Activated naive CD8-positive, alpha-beta T cell treated with anti-CD3 and anti-CD28 coated beads, Interleukin-2, amount 10 ng/mL, durations not matched to agents 7 days and 5 days (primary cell): ENCODE data around the gene PNKP. TPM values are rescaled to one million over a fixed set of nuclear protein-coding genes. Genes with fewer than 3 reads are reported as not detected.

Experiments used
- ATAC-seq: fragments of 150-1000 bp; cut with Tn5 transposase; one replicate; pipeline ENCODE4 v1.10.0; 2021; ENCODE audit warnings: low read depth, moderate library complexity
- POLR2A ChIA-PET: fragments of 350-600 bp; sonication (Branson Sonifier 250); formaldehyde crosslinking; loops from one replicate; lab custom pipeline; 2021; ENCODE audit warnings: antibody characterized with exemption; lab: Charles Lee
- DNase-seq: peaks from one replicate; pipeline ENCODE4 v3.0.0; 2021
- H3K27ac Mint-ChIP-seq: one replicate; pipeline ENCODE4 v1.8.0; 2022; ENCODE audit warnings: mild to moderate bottlenecking, mixed read lengths
- H3K27me3 Mint-ChIP-seq: one replicate; pipeline ENCODE4 v1.8.0; 2022; ENCODE audit warnings: mild to moderate bottlenecking, moderate library complexity, mixed read lengths
- H3K36me3 Mint-ChIP-seq: one replicate; pipeline ENCODE4 v1.8.0; 2021; ENCODE audit warnings: mild to moderate bottlenecking, mixed read lengths
- H3K4me1 Mint-ChIP-seq: one replicate; pipeline ENCODE4 v1.8.0; 2021; ENCODE audit warnings: mixed read lengths
- H3K4me3 Mint-ChIP-seq: one replicate; pipeline ENCODE4 v1.8.0; 2022; ENCODE audit warnings: mild to moderate bottlenecking, moderate library complexity, mixed read lengths
- H3K9me3 Mint-ChIP-seq: one replicate; pipeline ENCODE4 v1.8.0; 2021; ENCODE audit warnings: mixed read lengths
- total RNA-seq, 2 experiments: library from RNA; stranded (reverse); gene quantifications; one replicate each; pipeline ENCODE4 v1.2.3, GENCODE V29; 2021

PNKP gene
- total RNA-seq: 100 to 1,000 TPM; 144 to 160 TPM

- no peaks in the 10 kb centered on the region for H3K27me3 Mint-ChIP-seq
- H3K27ac Mint-ChIP-seq: peak within 1 kb of the TSS; percentile 88
- H3K4me1 Mint-ChIP-seq: peaks cover 32% of the 10 kb centered on the region
- DNase-seq: peak; percentile 91
- no peak within 1 kb of the TSS for H3K4me3 Mint-ChIP-seq
- H3K9me3 Mint-ChIP-seq: no peaks in the 10 kb centered on the region
- peaks cover 11% of the 10 kb centered on the region for H3K36me3 Mint-ChIP-seq
- POLR2A ChIA-PET: interaction anchor here (0.6 to 2.5 kb wide), 9 partner anchors 9 to 1206 kb away, joined by 3 to 25 read pairs (median 4); partner anchors contain the start of genes AKT1S1, FUZ, MED25 and PTOV1
- ATAC-seq: peak; percentile 37
Measured at GRCh38 chr19:49866933-49867782, at the start of gene PNKP. Gene PNKP, minus strand, starts transcription at chr19:49867576. Its CDS starts 372 bp downstream, at chr19:49867204.

GRCh38 chr19:49915271-49915670 is 47.9 kb upstream of the PNKP start:
- H3K4me3 Mint-ChIP-seq: no peak overlapping the region
- POLR2A ChIA-PET: interaction anchor here (0.6 kb wide), 1 partner anchor 11 kb away, joined by 8 read pairs; no protein-coding TSS in a partner anchor
- H3K27ac Mint-ChIP-seq: peak overlapping the region; percentile 42
- no peak for ATAC-seq
- H3K36me3 Mint-ChIP-seq: peaks cover 36% of the 10 kb centered on the region
- no peak for DNase-seq
- H3K4me1 Mint-ChIP-seq: peaks cover 19% of the 10 kb centered on the region
- H3K9me3 Mint-ChIP-seq: no peaks in the 10 kb centered on the region
- no peaks in the 10 kb centered on the region for H3K27me3 Mint-ChIP-seq

GRCh38 chr19:49913720-49914119 is 46.3 kb upstream of the PNKP start:
- ATAC-seq: no peak
- H3K9me3 Mint-ChIP-seq: no peaks in the 10 kb centered on the region
- no peak for DNase-seq
- POLR2A ChIA-PET: no interaction called here
- no peaks in the 10 kb centered on the region for H3K27me3 Mint-ChIP-seq
- H3K4me3 Mint-ChIP-seq: no peak overlapping the region
- peak overlapping the region; percentile 13 for H3K27ac Mint-ChIP-seq
- peaks cover 16% of the 10 kb centered on the region for H3K4me1 Mint-ChIP-seq
- H3K36me3 Mint-ChIP-seq: peaks cover 38% of the 10 kb centered on the region

- no peak for DNase-seq
- no peaks in the 10 kb centered on the region for H3K9me3 Mint-ChIP-seq
- H3K36me3 Mint-ChIP-seq: peaks cover 39% of the 10 kb centered on the region
- H3K4me1 Mint-ChIP-seq: peaks cover 16% of the 10 kb centered on the region
- H3K4me3 Mint-ChIP-seq: no peak overlapping the region
- H3K27me3 Mint-ChIP-seq: no peaks in the 10 kb centered on the region
- peak overlapping the region; percentile 13 for H3K27ac Mint-ChIP-seq
- no peak for ATAC-seq
- POLR2A ChIA-PET: no interaction called here
Measured at GRCh38 chr19:49912965-49913685, 45.7 kb upstream of the PNKP start.

GRCh38 chr19:49911381-49912145 is 44.2 kb upstream of the PNKP start:
- POLR2A ChIA-PET: interaction anchor here (1.0 to 1.5 kb wide), 3 partner anchors 10 to 20 kb away, joined by 3 to 10 read pairs (median 3); partner anchors contain the start of genes ATF5 and NUP62
- Mint-ChIP-seq H3K4me3 (no peak overlapping the region), H3K36me3 (peaks cover 37% of the 10 kb centered on the region), H3K4me1 (peaks cover 16% of the 10 kb centered on the region), H3K27ac (peak overlapping the region; percentile 65), H3K27me3 (no peaks in the 10 kb centered on the region), H3K9me3 (no peaks in the 10 kb centered on the region)
- ATAC-seq (no peak), DNase-seq (no peak)

- Mint-ChIP-seq H3K4me1 (peaks cover 20% of the 10 kb centered on the region), H3K27me3 (no peaks in the 10 kb centered on the region), H3K4me3 (no peak overlapping the region), H3K9me3 (no peaks in the 10 kb centered on the region), H3K27ac (no peak overlapping the region), H3K36me3 (peaks cover 39% of the 10 kb centered on the region)
- no peak for DNase-seq
- no peak for ATAC-seq
- POLR2A ChIA-PET: interaction anchor here (0.7 kb wide), 1 partner anchor 10 kb away, joined by 3 read pairs; no protein-coding TSS in a partner anchor
Measured at GRCh38 chr19:49910179-49910578, 42.8 kb upstream of the PNKP start.

GRCh38 chr19:49908480-49909420 is 41.4 kb upstream of the PNKP start:
- DNase-seq: no peak
- POLR2A ChIA-PET: interaction anchor here (1.4 kb wide), 1 partner anchor 20 kb away, joined by 7 read pairs; the partner anchor contains the start of genes ATF5 and NUP62
- Mint-ChIP-seq H3K27ac (peak overlapping the region; percentile 6), H3K4me3 (no peak overlapping the region), H3K27me3 (no peaks in the 10 kb centered on the region), H3K9me3 (no peaks in the 10 kb centered on the region), H3K4me1 (peaks cover 19% of the 10 kb centered on the region), H3K36me3 (peaks cover 34% of the 10 kb centered on the region)
- no peak for ATAC-seq

- POLR2A ChIA-PET: no interaction called here
- Mint-ChIP-seq H3K27me3 (no peaks in the 10 kb centered on the region), H3K36me3 (peaks cover 32% of the 10 kb centered on the region), H3K27ac (peak overlapping the region; percentile 6), H3K9me3 (no peaks in the 10 kb centered on the region), H3K4me3 (no peak overlapping the region), H3K4me1 (peaks cover 17% of the 10 kb centered on the region)
- ATAC-seq (no peak), DNase-seq (no peak)
Measured at GRCh38 chr19:49907745-49908446, 40.5 kb upstream of the PNKP start.

- Mint-ChIP-seq H3K27ac (no peak overlapping the region), H3K27me3 (no peaks in the 10 kb centered on the region), H3K9me3 (no peaks in the 10 kb centered on the region), H3K36me3 (peaks cover 30% of the 10 kb centered on the region), H3K4me3 (no peak overlapping the region), H3K4me1 (peaks cover 17% of the 10 kb centered on the region)
- DNase-seq (no peak), ATAC-seq (no peak)
- POLR2A ChIA-PET: interaction anchor here (0.7 kb wide), 2 partner anchors 9 to 26 kb away, joined by 3 read pairs; no protein-coding TSS in a partner anchor
Measured at GRCh38 chr19:49906879-49907564, 39.6 kb upstream of the PNKP start.

GRCh38 chr19:49904136-49904535 is 36.8 kb upstream of the PNKP start:
- Mint-ChIP-seq H3K36me3 (peaks cover 25% of the 10 kb centered on the region), H3K27ac (no peak overlapping the region), H3K4me3 (no peak overlapping the region), H3K9me3 (no peaks in the 10 kb centered on the region), H3K27me3 (no peaks in the 10 kb centered on the region), H3K4me1 (peaks cover 14% of the 10 kb centered on the region)
- DNase-seq (no peak), ATAC-seq (no peak)
- POLR2A ChIA-PET: no interaction called here
